C4-2B (cell line): ENCODE results near the gene ADAMTS3.

Experiments
- H3K27ac ChIP-seq: fragments of 450-650 bp; 2 replicates; pipeline ENCODE4 v1.5.1; 2017
- ZFX ChIP-seq: fragments of 450-650 bp; IDR thresholded peaks from 2 replicates; pipeline ENCODE4 v1.6.1; 2017
- TF ChIP-seq, protein P1 (sequence below): fragments of 450-650 bp; conservative IDR thresholded peaks from 2 replicates; pipeline ENCODE4 v1.5.1; 2017; ENCODE audit warnings: mild to moderate bottlenecking

Gene ADAMTS3

GRCh38 chr4:72587334-72587733 is 18.3 kb upstream of the ADAMTS3 start:
- TF ChIP-seq, protein P1, sequence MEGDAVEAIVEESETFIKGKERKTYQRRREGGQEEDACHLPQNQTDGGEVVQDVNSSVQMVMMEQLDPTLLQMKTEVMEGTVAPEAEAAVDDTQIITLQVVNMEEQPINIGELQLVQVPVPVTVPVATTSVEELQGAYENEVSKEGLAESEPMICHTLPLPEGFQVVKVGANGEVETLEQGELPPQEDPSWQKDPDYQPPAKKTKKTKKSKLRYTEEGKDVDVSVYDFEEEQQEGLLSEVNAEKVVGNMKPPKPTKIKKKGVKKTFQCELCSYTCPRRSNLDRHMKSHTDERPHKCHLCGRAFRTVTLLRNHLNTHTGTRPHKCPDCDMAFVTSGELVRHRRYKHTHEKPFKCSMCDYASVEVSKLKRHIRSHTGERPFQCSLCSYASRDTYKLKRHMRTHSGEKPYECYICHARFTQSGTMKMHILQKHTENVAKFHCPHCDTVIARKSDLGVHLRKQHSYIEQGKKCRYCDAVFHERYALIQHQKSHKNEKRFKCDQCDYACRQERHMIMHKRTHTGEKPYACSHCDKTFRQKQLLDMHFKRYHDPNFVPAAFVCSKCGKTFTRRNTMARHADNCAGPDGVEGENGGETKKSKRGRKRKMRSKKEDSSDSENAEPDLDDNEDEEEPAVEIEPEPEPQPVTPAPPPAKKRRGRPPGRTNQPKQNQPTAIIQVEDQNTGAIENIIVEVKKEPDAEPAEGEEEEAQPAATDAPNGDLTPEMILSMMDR, result no peak
- TF ChIP-seq ZFX, result no peak

DNA sequence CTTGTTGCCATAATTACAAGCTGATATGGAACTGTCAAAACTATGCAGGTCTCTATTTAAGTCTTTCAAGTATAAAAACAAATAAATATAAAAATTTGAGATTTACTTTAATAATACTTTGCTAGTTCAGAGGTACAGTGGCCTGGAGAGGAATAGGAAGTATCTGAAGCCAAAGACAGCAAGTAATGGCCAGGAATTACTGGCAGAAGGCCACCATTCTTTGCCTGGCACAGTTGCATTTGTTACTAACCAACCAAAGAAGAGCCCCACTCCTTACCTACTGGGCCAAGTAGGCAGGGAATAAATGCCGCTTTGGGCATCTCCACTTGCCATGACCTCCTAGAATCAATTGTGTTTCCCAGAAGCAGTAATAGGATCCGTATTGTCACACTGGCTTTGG is 13.8 kb upstream of the ADAMTS3 start:
- TF ChIP-seq, protein P1, result no peak
- no peak for TF ChIP-seq ZFX
- no peak overlapping the region for H3K27ac ChIP-seq

More at GRCh38 chr4:72587334-72587733, 18.3 kb upstream of the ADAMTS3 start:
- no peak overlapping the region for H3K27ac ChIP-seq

DNA sequence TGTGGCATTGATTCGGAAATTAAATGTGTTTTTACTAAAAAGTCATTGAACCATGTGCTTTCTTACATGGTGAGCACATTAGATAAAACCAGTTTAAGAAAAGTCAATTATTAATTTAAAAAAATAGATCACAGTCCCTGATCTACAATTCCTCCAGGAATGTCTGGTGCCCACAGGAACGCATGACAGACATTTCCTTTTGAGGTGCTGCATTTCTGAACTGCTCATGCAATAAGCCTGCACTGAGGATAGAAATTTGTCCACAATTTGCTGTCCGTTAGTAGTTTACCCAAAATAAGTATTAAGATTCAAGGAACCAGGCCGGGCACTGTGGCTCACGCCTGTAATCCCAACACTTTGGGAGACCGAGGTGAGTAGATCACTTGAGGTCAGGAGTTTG is 8.2 kb upstream of the ADAMTS3 start:
- H3K27ac ChIP-seq, result no peak overlapping the region
- TF ChIP-seq ZFX, result no peak

- TF ChIP-seq, protein P1, result no peak
- no peak for TF ChIP-seq ZFX
- no peak overlapping the region for H3K27ac ChIP-seq
Measured at GRCh38 chr4:72571337-72571736, 2.3 kb upstream of the ADAMTS3 start.

- TF ChIP-seq, protein P1, result no peak
- 0 out of 2 replicates have a peak, but pooled peaks have one; percentile 33 for TF ChIP-seq ZFX
- H3K27ac ChIP-seq, result peak overlapping the region; percentile 90
Measured at GRCh38 chr4:72569719-72570235, 756 bp upstream of the ADAMTS3 start.

DNA sequence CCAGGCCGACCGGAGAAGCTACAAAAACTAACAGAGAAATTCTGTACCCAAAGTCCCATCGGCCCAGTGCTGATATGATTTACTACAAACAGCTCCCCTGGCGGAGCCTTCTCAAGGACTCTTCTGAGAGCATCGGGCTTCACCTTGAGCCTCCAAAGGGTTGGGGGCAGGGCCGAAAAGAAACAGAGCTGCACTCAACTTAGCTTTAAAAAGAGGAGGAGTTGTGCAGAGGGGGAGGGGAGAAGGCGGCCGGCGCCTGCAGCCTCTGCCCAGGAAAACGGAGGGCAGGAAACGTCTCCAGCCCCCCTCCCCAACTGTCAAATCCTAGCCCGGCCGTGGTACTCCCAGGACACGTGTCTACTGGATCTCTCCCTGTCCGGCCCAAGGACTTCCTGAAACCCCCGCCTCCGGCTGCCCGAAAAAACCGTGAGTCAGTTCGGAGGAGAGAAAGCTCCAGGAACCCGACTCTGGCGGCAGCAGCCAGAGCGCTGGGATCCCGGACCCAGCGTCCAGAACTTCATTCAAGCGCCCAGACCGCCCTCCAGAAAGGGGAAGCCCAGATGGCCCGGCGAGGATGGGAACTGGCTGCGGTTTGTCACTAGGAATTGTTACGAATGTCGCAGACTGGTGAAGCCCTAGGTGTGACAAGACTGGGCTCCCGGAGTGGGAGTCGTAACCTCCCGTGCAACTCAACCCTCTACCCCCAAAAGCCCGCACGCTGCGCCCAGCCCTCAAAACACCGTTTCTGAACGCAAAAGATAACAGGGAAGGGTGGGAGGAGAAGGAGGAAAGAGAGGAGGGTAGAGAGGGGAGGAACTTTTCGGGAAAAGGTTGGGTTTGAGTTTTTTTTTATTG is 973 bp downstream of the ADAMTS3 start:
- H3K27ac ChIP-seq, result peak overlapping the region; percentile 90
- TF ChIP-seq ZFX, result no peak
- TF ChIP-seq, protein P1, result peak; percentile 72

DNA sequence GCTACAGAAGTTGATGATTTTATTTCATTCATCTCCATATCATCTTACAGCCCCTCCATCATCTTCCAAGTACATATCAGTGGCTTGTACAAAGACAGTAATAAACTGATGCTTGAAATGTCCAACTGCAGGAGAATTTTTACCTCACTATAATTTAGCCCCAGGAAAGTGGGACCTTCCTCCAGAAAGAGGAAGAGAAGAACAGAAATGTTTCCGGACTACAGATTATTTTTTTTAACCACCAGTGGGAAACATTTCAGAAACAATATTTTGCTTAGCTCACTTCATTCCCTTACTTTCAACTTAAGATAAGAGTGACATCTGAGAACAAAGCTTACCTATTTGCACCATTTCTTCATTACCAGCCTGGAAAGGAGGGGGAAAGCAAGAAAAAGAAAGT is 2.0 kb downstream of the ADAMTS3 start:
- no peak overlapping the region for H3K27ac ChIP-seq
- TF ChIP-seq ZFX, result no peak
- TF ChIP-seq, protein P1, result no peak
